Ovary (tissue), 9 donors: Measurements from ENCODE around the gene TMEM259. TPM values are rescaled to one million over a fixed set of nuclear protein-coding genes. Genes with fewer than 3 reads are reported as not detected.

Experiments
- DNase-seq, 5 donors: peaks; one replicate each; pipeline ENCODE4 v3.0.0-alpha.2; 2019 to 2020
- H3K27ac ChIP-seq, 2 donors: fragments of 200-600 bp; one replicate each; pipeline versions ENCODE4 v1.5.1 to v1.8.0; 2019 to 2022
- H3K27me3 ChIP-seq: fragments of 200-600 bp; one replicate; pipeline ENCODE4 v1.8.0; 2022
- H3K36me3 ChIP-seq: fragments of 200-600 bp; sonication (generic); one replicate; pipeline ENCODE4 v1.5.1; 2019
- H3K4me1 ChIP-seq: one replicate; pipeline ENCODE4 v1.8.1; 2013; ENCODE audit warnings: mild to moderate bottlenecking, moderate library complexity; ENCODE audit not compliant: insufficient read depth
- H3K4me3 ChIP-seq: fragments of 200-600 bp; sonication (generic); one replicate; pipeline ENCODE4 v1.5.1; 2017
- H3K9me3 ChIP-seq, 2 donors: fragments of 200-600 bp in 1 of 2; sonication (generic) in 1 of 2; one replicate each; pipeline versions ENCODE4 v1.5.1 to v1.8.1; 2013 to 2019; ENCODE audit warnings: mild to moderate bottlenecking in 1 of 2, moderate library complexity in 1 of 2
- EP300 ChIP-seq: sonication (generic); formaldehyde crosslinking; IDR thresholded peaks from one replicate; pipeline ENCODE4 v1.6.1; 2017; ENCODE audit warnings: antibody characterized with exemption
- POLR2A ChIP-seq: fragments of 450-650 bp; IDR thresholded peaks from one replicate; pipeline ENCODE4 v1.6.1; 2017; ENCODE audit warnings: antibody characterized with exemption, mild to moderate bottlenecking, moderate library complexity
- WGBS, 3 donors: extraction: QIAGEN DNeasy Blood & Tissue Kit in 1 of 3; methylation state at CpG; one replicate each; pipeline versions ENCODE4 v1.1.5 to v1.1.7; 2013 to 2017; 5-methylcytosine and 5-hydroxymethylcytosine counted together
- intact Hi-C, 4 donors: fragments of 100-400 bp; cut with DNase I; formaldehyde crosslinking; loops; one replicate each; pipeline versions ENCODE4 v1.11.0 to v1.15.1; 2022 to 2023
- polyA plus RNA-seq, 2 donors: library from polyadenylated mRNA; stranded (reverse); fragments of 200-250 nt in 1 of 2; fragments of 350-450 nt in 1 of 2; fragmentation: Illumina TruSeq in 1 of 2; extraction: RNeasy Lipid Tissue Mini Kit (QIAGEN cat#74804) in 1 of 2; gene quantifications; one replicate each; pipeline ENCODE4 v1.2.3, GENCODE V29; 2013 to 2014
- total RNA-seq, 7 donors: library from RNA; depleted of rRNA in 2 of 7; stranded (reverse); fragments of >200 nt in 2 of 7; fragmentation: NEBNext Ultra II Directional in 3 of 7; extraction: Animal tissue kit (Norgen Biotek cat#: 25700) in 3 of 7; gene quantifications; one replicate each; pipeline versions ENCODE4 v1.1.0 to v1.2.4, GENCODE V29; 2016 to 2023
- TF ChIP-seq, protein P1 (sequence below), 3 donors: fragments of 450-650 bp in 2 of 3; fragments of 200-600 bp in 1 of 3; IDR thresholded peaks; one replicate each; pipeline versions ENCODE4 v1.5.1 to v1.8.0; 2016 to 2022; ENCODE audit warnings: antibody characterized with exemption in 3 of 3, mild to moderate bottlenecking in 1 of 3
- donor health status: DM: no; HTN: no; CAD: no; lungs with moderate emphysema.
- donor health status: DM: no; HTN: no; CAD: no.
- donor health status: Bipolar disorder and iron deficiency.
- donor health status: DM: yes; HTN: yes; CAD: no.
- donor health status: DM: no; HTN: no; CAD: no.
- donor health status: DM: yes; HTN: yes; CAD: no.

The TMEM259 gene
- total and polyA plus RNA-seq, 9 donors = 26.0 to 196 (median 127) TPM

GRCh38 chr19:1009981-1010538 is 10.9 kb downstream of the TMEM259 start:
- H3K27ac ChIP-seq = peak overlapping the region in 1 of 2 donors; percentile 71
- no peaks in the 10 kb centered on the region for H3K36me3 ChIP-seq
- DNase-seq = peak in 2 of 5 donors; percentile 48 to 53
- peaks cover 2% of the 10 kb centered on the region for H3K4me1 ChIP-seq
- WGBS, 3 donors = 61 to 66% (median 66%) methylated on average over 22 to 29 of the region's 29 CpGs
- no peaks in the 10 kb centered on the region for H3K27me3 ChIP-seq
- no peaks in the 10 kb centered on the region for H3K9me3 ChIP-seq
- no peak overlapping the region for H3K4me3 ChIP-seq
- no peak for TF ChIP-seq EP300
- no peak for TF ChIP-seq POLR2A
- TF ChIP-seq, protein P1, sequence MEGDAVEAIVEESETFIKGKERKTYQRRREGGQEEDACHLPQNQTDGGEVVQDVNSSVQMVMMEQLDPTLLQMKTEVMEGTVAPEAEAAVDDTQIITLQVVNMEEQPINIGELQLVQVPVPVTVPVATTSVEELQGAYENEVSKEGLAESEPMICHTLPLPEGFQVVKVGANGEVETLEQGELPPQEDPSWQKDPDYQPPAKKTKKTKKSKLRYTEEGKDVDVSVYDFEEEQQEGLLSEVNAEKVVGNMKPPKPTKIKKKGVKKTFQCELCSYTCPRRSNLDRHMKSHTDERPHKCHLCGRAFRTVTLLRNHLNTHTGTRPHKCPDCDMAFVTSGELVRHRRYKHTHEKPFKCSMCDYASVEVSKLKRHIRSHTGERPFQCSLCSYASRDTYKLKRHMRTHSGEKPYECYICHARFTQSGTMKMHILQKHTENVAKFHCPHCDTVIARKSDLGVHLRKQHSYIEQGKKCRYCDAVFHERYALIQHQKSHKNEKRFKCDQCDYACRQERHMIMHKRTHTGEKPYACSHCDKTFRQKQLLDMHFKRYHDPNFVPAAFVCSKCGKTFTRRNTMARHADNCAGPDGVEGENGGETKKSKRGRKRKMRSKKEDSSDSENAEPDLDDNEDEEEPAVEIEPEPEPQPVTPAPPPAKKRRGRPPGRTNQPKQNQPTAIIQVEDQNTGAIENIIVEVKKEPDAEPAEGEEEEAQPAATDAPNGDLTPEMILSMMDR (IDR thresholded peaks at IDR 0.05) = no peak
- intact Hi-C loops = loop anchor here in 2 of 4 donors (10.0 kb wide), 1 partner anchor 175 kb away; no protein-coding TSS in a partner anchor

DNA sequence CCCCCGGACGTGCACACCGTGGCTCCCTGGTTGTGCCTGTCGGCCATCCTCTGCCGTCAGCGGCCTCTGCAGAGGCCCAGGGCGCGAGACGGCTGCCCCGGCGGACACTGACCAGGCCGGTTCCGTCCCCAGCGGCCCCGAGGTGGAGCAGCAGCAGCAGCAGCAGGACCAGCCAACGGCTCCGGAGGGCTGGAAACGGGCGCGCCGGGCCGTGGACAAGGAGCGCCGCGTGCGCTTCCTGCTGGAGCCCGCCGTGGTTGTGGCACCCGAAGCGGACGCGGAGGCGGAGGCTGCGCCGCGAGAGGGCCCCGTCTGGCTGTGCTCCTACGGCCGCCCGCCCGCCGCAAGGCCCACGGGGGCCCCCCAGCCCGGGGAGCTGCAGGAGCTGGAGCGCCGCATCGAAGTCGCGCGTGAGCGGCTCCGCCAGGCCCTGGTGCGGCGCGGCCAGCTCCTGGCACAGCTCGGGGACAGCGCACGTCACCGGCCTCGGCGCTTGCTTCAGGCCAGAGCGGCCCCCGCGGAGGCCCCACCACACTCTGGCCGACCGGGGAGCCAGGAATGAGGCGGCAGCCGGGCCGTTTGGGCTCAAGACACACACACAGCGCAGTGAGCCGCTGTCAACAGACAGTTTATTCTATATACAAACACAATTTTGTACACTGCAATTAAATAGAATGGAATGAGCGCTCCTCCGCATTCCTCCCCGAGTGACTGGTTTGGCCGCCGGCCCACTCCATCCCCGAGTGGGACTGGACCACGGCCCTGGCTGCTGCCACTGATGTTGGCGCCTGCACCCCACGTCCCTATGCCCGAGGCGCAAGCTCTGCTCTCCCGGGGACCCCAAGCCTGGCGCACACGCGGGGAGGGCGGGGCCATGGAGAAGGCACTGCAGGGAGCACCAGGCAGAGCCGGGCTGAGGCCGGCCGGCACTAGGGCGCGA is 11.6 kb downstream of the TMEM259 start:
- Histone ChIP-seq H3K4me1 (peaks cover 2% of the 10 kb centered on the region), H3K27me3 (no peaks in the 10 kb centered on the region), H3K36me3 (no peaks in the 10 kb centered on the region), H3K9me3 (no peaks in the 10 kb centered on the region), H3K27ac (peak overlapping the region; percentile 15 to 71), H3K4me3 (peak overlapping the region; percentile 17)
- 11 to 29% (median 19%) methylated on average over 35 to 92 of the region's 92 CpGs for WGBS, 3 donors
- TF ChIP-seq EP300 (no peak), POLR2A (no peak)
- TF ChIP-seq, protein P1 (IDR thresholded peaks at IDR 0.05) = peak in 1 of 3 donors; percentile 32
- peak; percentile 74 to 83 (median 76) for DNase-seq
- intact Hi-C loops = no loop called here

DNA sequence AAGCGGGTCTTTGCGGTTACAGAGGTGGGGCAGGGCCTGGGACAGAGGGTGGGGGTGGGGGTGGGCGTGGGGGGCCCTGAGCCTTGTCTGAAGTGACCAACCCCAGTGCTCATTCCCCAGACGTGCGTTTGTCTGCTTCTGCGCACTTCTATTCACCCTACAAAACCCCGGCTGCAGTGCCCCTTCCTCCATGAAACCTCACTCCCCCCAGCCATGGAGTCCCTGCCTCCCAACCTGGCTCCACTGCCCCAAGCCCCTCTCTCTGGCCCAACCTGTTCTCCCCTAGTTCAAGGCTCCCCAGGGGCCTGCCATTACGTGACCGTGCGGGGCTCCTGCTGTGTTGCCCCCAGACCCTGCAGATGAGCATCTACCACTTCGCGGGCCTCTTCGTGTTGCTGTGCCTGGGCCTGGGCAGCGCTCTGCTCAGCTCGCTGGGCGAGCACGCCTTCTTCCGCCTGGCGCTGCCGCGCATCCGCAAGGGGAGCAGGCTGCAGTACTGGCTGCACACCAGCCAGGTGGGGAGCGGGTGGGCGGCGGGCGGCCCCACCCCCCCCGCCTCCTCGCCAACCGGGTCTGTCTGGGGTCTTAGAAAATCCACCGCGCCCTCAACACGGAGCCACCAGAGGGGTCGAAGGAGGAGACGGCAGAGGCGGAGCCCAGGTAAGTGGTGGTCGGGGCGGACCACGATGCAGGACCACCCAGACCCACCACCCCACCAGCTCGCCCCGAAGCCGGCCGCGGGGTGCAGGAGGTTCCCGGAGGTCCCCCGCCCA is 12.5 kb downstream of the TMEM259 start:
- no peaks in the 10 kb centered on the region for H3K27me3 ChIP-seq
- 65 to 84% (median 75%) methylated on average over 43 to 45 of the region's 45 CpGs for WGBS, 3 donors
- DNase-seq = no peak
- H3K4me1 ChIP-seq = peaks cover 2% of the 10 kb centered on the region
- H3K9me3 ChIP-seq = no peaks in the 10 kb centered on the region
- intact Hi-C loops = no loop called here
- peak overlapping the region in 1 of 2 donors; percentile 71 for H3K27ac ChIP-seq
- H3K36me3 ChIP-seq = no peaks in the 10 kb centered on the region
- H3K4me3 ChIP-seq = peak overlapping the region; percentile 17
- no peak for TF ChIP-seq POLR2A
- TF ChIP-seq, protein P1 (IDR thresholded peaks at IDR 0.05) = no peak
- no peak for TF ChIP-seq EP300
